DOHH2 (cell line): ENCODE measurements around the gene ANGPTL7.

Source experiments
- H3F3A ChIP-seq: fragments of 200-600 bp; sonication (generic), shearing (Covaris generic); 2 replicates; pipeline ENCODE4 v1.6.0; 2016; ENCODE audit warnings: antibody characterized with exemption, mild to moderate bottlenecking; ENCODE audit not compliant: control insufficient read depth, insufficient read depth
- H3K27ac ChIP-seq: fragments of 200-600 bp; sonication (generic); 2 replicates; pipeline ENCODE4 v1.5.1; 2014; ENCODE audit warnings: low read depth, mild to moderate bottlenecking, low read length, moderate library complexity
- H3K27me3 ChIP-seq: fragments of 200-600 bp; sonication (generic); 2 replicates; pipeline ENCODE4 v1.6.1; 2014; ENCODE audit warnings: mild to moderate bottlenecking, low read length, mixed read lengths; ENCODE audit not compliant: control insufficient read depth
- H3K36me3 ChIP-seq: fragments of 200-600 bp; sonication (generic); 2 replicates; pipeline ENCODE4 v1.6.1; 2014; ENCODE audit warnings: mild to moderate bottlenecking, low read length, moderate library complexity, mixed read lengths; ENCODE audit not compliant: control insufficient read depth
- H3K4me1 ChIP-seq: fragments of 200-600 bp; sonication (generic); 2 replicates; pipeline ENCODE4 v1.6.1; 2014; ENCODE audit warnings: mild to moderate bottlenecking, low read length, mixed read lengths; ENCODE audit not compliant: control insufficient read depth
- H3K4me2 ChIP-seq: fragments of 200-600 bp; sonication (generic); 2 replicates; pipeline ENCODE4 v1.6.0; 2014; ENCODE audit warnings: mild to moderate bottlenecking, low read length, moderate library complexity
- H3K4me3 ChIP-seq: fragments of 200-600 bp; sonication (generic); 2 replicates; pipeline ENCODE4 v1.5.1; 2014; ENCODE audit warnings: mild to moderate bottlenecking, low read length, mixed read lengths
- H3K79me2 ChIP-seq: fragments of 200-600 bp; sonication (generic); 2 replicates; pipeline ENCODE4 v1.6.1; 2014; ENCODE audit warnings: mild to moderate bottlenecking, low read length, mixed read lengths; ENCODE audit not compliant: control insufficient read depth
- H3K9me2 ChIP-seq: fragments of 200-600 bp; sonication (generic); replicated peaks from 2 replicates; pipeline ENCODE4 v1.6.1; 2014; ENCODE audit warnings: mild to moderate bottlenecking, low read length, mixed read lengths; ENCODE audit not compliant: control insufficient read depth
- H3K9me3 ChIP-seq: fragments of 200-600 bp; sonication (generic); 2 replicates; pipeline ENCODE4 v1.6.1; 2014; ENCODE audit warnings: antibody characterized with exemption, low read length, mixed read lengths; ENCODE audit not compliant: control insufficient read depth, insufficient read depth
- H4K20me1 ChIP-seq: fragments of 200-600 bp; sonication (generic); 2 replicates; pipeline ENCODE4 v1.6.0; 2014; ENCODE audit warnings: low read depth, mild to moderate bottlenecking, antibody characterized with exemption, low read length, moderate library complexity; ENCODE audit not compliant: control insufficient read depth, insufficient read depth
- CTCF ChIP-seq: fragments of 200-600 bp; sonication (generic); IDR thresholded peaks from one replicate; pipeline ENCODE4 v1.5.1; 2014; ENCODE audit warnings: antibody characterized with exemption, mild to moderate bottlenecking, low read depth, low read length; ENCODE audit not compliant: poor library complexity, severe bottlenecking
- EZH2phosphoT487 ChIP-seq: fragments of 200-600 bp; sonication (generic); IDR thresholded peaks from 2 replicates; pipeline ENCODE4 v1.6.1; 2017; ENCODE audit warnings: borderline replicate concordance, mild to moderate bottlenecking, antibody characterized with exemption, low read length, moderate library complexity, mixed read lengths

The ANGPTL7 gene

GRCh38 chr1:11214698-11215380 is 25.7 kb downstream of the ANGPTL7 start:
- H3K9me2 ChIP-seq: no peaks in the 10 kb centered on the region
- H4K20me1 ChIP-seq: no peaks in the 10 kb centered on the region
- no peak overlapping the region for H3K4me3 ChIP-seq
- peaks cover 86% of the 10 kb centered on the region for H3K36me3 ChIP-seq
- no peaks in the 10 kb centered on the region for H3K27me3 ChIP-seq
- H3K4me2 ChIP-seq: no peak overlapping the region
- no peaks in the 10 kb centered on the region for H3K4me1 ChIP-seq
- no peak overlapping the region for H3K27ac ChIP-seq
- no peak for TF ChIP-seq EZH2phosphoT487
- TF ChIP-seq CTCF: no peak
- no peaks in the 10 kb centered on the region for H3K79me2 ChIP-seq
- H3K9me3 ChIP-seq: no peaks in the 10 kb centered on the region
- H3F3A ChIP-seq: no peaks in the 10 kb centered on the region

- Histone ChIP-seq H3K27ac (no peak overlapping the region), H3K4me2 (no peak overlapping the region), H3K36me3 (peaks cover 84% of the 10 kb centered on the region), H3F3A (no peaks in the 10 kb centered on the region), H3K9me3 (no peaks in the 10 kb centered on the region), H3K9me2 (no peaks in the 10 kb centered on the region), H4K20me1 (no peaks in the 10 kb centered on the region), H3K27me3 (no peaks in the 10 kb centered on the region), H3K79me2 (no peaks in the 10 kb centered on the region), H3K4me3 (no peak overlapping the region), H3K4me1 (no peaks in the 10 kb centered on the region)
- TF ChIP-seq EZH2phosphoT487 (no peak), CTCF (no peak)
Observed at GRCh38 chr1:11215381-11216005, 26.3 kb downstream of the ANGPTL7 start.

GRCh38 chr1:11216074-11216473 is 26.9 kb downstream of the ANGPTL7 start:
- H3K4me3 ChIP-seq: no peak overlapping the region
- no peaks in the 10 kb centered on the region for H3F3A ChIP-seq
- no peaks in the 10 kb centered on the region for H3K4me1 ChIP-seq
- H3K9me3 ChIP-seq: no peaks in the 10 kb centered on the region
- H3K4me2 ChIP-seq: no peak overlapping the region
- no peaks in the 10 kb centered on the region for H3K9me2 ChIP-seq
- H3K27ac ChIP-seq: no peak overlapping the region
- H4K20me1 ChIP-seq: no peaks in the 10 kb centered on the region
- TF ChIP-seq EZH2phosphoT487: no peak
- no peak for TF ChIP-seq CTCF
- no peaks in the 10 kb centered on the region for H3K27me3 ChIP-seq
- H3K36me3 ChIP-seq: peaks cover 80% of the 10 kb centered on the region
- no peaks in the 10 kb centered on the region for H3K79me2 ChIP-seq
